Activated T-cell treated with anti-CD3 and anti-CD28 coated beads, Interleukin-2, amount 50 U/mL, for 48 hours (primary cell): ENCODE results near the gene PGM2L1.

ENCODE experiments used
- DNase-seq, 2 experiments: peaks; one replicate each; pipeline ENCODE4 v3.0.0-alpha.2; 2020

Gene PGM2L1

DNA sequence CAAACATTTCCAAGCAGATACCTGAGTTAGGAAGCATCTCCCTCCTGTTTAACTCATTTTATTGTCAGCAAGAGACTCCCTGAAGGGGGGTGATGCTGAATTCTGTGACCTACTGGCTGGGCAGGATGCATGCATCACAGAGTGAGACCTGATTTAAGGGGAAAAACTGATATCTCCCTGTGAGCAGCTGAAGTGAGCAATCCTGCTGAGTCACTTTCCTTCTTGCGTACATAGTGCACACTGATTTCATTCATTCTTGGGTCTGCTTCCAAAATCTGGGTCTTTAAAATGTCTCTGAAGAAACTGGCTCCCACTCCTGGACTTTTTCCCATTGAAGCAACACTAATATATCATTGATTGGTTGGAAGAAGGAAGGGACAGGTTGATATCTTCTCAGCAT, 110.1 kb downstream of the PGM2L1 start:
- no peak for DNase-seq

DNA sequence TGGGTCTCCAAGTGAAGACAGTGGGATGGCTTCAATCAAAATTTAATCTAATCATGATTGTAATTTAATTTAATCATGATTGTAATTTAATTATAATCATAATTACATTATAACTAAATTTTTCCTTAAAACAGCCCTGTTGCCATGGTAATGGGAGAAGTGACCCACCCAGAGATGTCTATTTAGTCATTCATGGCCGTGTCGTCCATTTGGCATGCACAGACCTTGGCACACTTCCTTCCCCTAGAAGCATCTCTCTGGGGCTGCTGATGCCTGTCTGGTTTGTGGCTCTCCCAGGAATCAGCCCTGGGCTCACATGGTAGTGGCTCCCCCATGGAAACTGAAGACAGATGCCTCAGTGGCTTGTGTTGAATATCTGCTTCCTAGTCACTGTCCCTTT, 113.8 kb downstream of the PGM2L1 start:
- DNase-seq: no peak

DNA sequence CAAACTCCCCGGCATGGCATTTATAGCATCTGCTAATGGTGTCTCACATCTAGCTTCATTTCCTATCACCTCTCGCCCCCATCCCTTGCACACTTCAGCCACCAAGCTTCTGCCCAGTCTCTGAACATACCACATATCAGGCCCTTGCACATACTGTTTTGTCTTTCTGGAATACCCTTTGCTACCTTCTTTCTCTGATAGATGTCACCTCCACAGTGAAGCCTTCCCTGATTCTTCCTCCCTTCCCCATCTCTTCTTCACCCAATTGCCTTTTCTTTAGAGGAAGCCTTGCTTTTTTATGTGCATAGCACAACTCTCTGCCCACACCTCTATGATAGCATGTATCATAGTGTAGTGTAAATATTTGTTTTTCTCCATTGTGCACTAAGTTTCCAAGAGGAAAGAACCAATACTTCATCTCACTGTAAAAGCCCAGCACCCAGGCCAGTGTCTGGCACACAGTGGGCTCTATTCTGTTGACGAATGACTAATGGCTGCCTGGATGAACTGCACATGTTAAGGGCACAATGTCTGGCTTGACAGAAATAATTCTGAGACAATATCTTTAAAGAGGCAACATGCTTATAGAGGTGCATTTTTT, 114.6 kb downstream of the PGM2L1 start:
- no peak for DNase-seq

DNA sequence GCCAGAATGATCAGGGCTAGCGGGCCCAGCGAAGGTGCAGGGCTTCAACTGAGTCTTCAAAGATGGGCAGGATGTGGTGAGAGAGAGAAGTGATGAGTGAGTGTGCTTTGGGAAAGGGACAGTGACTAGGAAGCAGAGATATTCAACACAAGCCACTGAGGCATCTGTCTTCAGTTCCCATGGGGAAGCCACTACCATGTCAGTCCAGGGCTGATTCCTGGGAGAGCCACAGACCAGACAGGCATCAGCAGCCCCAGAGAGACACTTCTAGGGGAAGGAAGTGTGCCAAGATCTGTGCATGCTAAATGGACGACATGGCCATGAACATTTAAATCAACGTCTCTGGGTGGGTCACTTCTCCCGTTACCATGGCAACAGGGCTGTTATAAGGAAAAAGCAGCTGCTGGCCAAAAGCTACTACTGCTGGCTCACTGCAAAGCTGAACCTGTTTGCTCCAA, 115.3 kb downstream of the PGM2L1 start:
- DNase-seq: no peak

DNA sequence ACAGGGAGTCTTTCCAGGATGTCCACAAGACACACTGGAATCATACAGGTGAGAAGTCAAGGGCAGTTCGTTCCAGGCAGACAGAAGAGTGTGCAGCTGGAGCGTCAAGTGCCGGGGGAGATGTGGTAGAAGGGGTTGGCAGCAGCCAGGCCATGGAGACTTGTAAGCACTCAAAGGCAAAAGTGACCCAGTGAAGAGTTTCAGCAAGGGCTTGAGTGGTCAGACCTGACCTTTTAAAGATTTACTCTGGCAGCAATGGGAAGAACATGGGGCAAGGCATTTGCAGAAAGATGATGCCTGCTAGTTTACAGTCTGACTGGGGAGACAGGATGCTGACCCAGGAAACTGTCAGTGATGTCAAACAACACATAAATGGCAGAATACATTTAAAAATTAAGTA, 115.8 kb downstream of the PGM2L1 start:
- no peak for DNase-seq

- DNase-seq: no peak
These were observed 117.7 kb downstream of the PGM2L1 start for GRCh38 chr11:74280494-74280893.
